ENCODE measurements around the gene KIRREL3.

DNA sequence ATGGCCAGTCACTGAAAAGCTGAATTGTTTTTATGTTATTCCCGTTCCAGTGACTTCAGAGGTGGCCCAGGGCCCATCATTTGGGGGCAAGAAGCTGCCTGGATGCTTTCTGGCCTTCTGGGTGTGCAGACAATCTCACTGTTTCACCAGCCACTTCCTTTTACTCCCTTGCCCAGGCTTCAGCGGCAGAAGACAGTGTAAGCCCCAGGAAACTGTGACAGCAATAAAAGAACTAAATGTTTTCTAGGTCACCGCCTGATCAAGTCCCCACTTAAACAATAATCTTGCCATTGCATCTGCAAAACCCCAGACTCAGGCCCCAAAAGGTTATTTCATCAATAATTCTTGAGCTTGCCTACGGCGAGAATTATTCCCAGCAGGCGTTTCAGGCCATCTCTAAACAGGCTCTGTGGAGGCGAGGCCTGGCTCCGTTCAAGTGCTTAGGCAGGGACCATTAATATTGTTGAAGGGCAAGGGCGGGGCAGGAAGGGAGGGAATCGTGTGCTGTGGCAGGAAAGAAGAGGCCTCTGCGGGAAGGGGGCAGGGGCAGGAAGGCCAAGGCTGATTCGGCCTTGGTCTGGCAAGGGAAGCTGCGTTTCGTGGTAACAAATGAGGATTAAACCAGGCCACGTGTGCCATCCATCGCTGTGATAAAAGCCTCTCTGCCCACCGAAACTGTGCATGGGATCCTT is 252.3 kb downstream of the KIRREL3 start:
- TF ChIP-seq, protein P1, sequence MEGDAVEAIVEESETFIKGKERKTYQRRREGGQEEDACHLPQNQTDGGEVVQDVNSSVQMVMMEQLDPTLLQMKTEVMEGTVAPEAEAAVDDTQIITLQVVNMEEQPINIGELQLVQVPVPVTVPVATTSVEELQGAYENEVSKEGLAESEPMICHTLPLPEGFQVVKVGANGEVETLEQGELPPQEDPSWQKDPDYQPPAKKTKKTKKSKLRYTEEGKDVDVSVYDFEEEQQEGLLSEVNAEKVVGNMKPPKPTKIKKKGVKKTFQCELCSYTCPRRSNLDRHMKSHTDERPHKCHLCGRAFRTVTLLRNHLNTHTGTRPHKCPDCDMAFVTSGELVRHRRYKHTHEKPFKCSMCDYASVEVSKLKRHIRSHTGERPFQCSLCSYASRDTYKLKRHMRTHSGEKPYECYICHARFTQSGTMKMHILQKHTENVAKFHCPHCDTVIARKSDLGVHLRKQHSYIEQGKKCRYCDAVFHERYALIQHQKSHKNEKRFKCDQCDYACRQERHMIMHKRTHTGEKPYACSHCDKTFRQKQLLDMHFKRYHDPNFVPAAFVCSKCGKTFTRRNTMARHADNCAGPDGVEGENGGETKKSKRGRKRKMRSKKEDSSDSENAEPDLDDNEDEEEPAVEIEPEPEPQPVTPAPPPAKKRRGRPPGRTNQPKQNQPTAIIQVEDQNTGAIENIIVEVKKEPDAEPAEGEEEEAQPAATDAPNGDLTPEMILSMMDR (IDR thresholded peaks at IDR 0.05; ENCODE audit: extremely low read depth in 1 of 2, insufficient read depth in 1 of 2, low read depth in 1 of 2, low read length in 2 of 2), result no peak
- no peak for TF ChIP-seq POLR2AphosphoS5 (IDR thresholded peaks at IDR 0.05; ENCODE audit: insufficient read depth, low read depth, low read length)

Data from endothelial cell of umbilical vein (primary cell).